Activated CD4-positive, CD25-positive, alpha-beta regulatory T cell (primary cell): ENCODE data around the gene KANSL1.

Source experiments
- DNase-seq, 4 experiments: peaks; one replicate each; lab custom pipeline; 2025; lab: John Stamatoyannopoulos, UW

KANSL1 gene

GRCh38 chr17:46140645-46141197 is 52.5 kb downstream of the KANSL1 start:
- no peak for DNase-seq

- no peak for DNase-seq
These were observed 53.6 kb downstream of the KANSL1 start for GRCh38 chr17:46139432-46140210.

- DNase-seq: no peak
These were observed 54.8 kb downstream of the KANSL1 start for GRCh38 chr17:46138473-46138872.

- DNase-seq: no peak
These were observed 56.4 kb downstream of the KANSL1 start for GRCh38 chr17:46136820-46137219.

GRCh38 chr17:46135879-46136563 is 57.2 kb downstream of the KANSL1 start:
- no peak for DNase-seq

- no peak for DNase-seq
These were observed 58.0 kb downstream of the KANSL1 start for GRCh38 chr17:46135126-46135812.

GRCh38 chr17:46129302-46129701 is 63.9 kb downstream of the KANSL1 start:
- no peak for DNase-seq

GRCh38 chr17:46128453-46128852 is 64.8 kb downstream of the KANSL1 start:
- DNase-seq: no peak

- DNase-seq: no peak
These were observed 65.7 kb downstream of the KANSL1 start for GRCh38 chr17:46127524-46127923.

- no peak for DNase-seq
These were observed 66.4 kb downstream of the KANSL1 start for GRCh38 chr17:46126840-46127239.

GRCh38 chr17:46125831-46126230 is 67.4 kb downstream of the KANSL1 start:
- no peak for DNase-seq

- DNase-seq: no peak
These were observed 68.3 kb downstream of the KANSL1 start for GRCh38 chr17:46124695-46125592.

GRCh38 chr17:46123607-46124006 is 69.6 kb downstream of the KANSL1 start:
- no peak for DNase-seq

GRCh38 chr17:46122486-46122871 is 70.8 kb downstream of the KANSL1 start:
- DNase-seq: no peak

- DNase-seq: no peak
These were observed 71.3 kb downstream of the KANSL1 start for GRCh38 chr17:46121841-46122485.

- no peak for DNase-seq
These were observed 72.0 kb downstream of the KANSL1 start for GRCh38 chr17:46121165-46121764.

- DNase-seq: no peak
These were observed 72.7 kb downstream of the KANSL1 start for GRCh38 chr17:46120537-46120936.

- DNase-seq: no peak
These were observed 73.2 kb downstream of the KANSL1 start for GRCh38 chr17:46120078-46120477.

- DNase-seq: no peak
These were observed 74.3 kb downstream of the KANSL1 start for GRCh38 chr17:46118964-46119363.

GRCh38 chr17:46117850-46118696 is 75.2 kb downstream of the KANSL1 start:
- DNase-seq: no peak
